ENCODE data around the gene KSR2.
A peak's percentile ranks its signal among the peaks of the same experiment; 100 is the strongest.

KSR2 gene

DNA sequence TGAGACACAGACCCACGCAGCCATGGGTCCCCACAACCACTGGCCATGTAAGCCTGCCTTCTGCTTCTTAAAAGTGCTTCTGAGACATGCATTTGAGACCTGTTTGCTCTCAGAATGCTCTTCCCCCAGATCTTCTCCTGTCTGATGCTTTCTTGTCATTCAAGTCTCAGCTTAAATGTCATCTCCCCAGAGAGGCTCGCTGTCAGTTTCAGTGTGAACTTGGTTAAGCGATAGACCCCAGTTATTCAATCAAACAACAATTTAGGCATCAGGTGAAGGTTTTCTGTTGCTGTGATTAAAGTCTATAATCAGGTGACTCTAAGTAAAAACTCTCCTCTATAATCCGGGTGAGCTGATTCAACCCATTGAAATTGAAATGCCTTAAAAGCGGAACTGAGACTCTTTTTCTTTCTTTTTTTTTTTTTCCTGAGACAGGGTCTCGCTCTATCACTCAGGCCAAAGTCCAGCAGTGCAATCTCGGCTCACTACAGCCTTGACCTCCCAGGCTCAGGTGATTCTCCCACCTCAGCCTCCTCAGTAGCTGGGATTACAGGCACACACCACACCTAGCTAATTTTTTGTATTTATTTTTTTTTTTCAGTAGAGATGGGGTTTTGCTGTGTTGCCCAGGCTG is 123.4 kb downstream of the KSR2 start:
- peaks cover 14% of the 10 kb centered on the region; the same call in 1 of the 2 replicates for H3K9me3 ChIP-seq (ENCODE audit: insufficient read depth, low read length)
- H3K9ac ChIP-seq (ENCODE audit: insufficient read length, low read depth), result no peak overlapping the region
- no peak overlapping the region for H3K4me3 ChIP-seq (ENCODE audit: insufficient read length, low read depth)
- no peak for DNase-seq (ENCODE audit: low read depth, low spot score)
- H3K36me3 ChIP-seq (ENCODE audit: insufficient read depth, insufficient read length, low read length), result no peaks in the 10 kb centered on the region
- TF ChIP-seq ZNF274 (IDR thresholded peaks at IDR 0.05; ENCODE audit: low read depth, low read length) (no peak), YY1 (IDR thresholded peaks at IDR 0.05; ENCODE audit: insufficient read depth, insufficient read length) (no peak), SUZ12 (IDR thresholded peaks at IDR 0.05; ENCODE audit: extremely low read depth, insufficient read depth, insufficient read length) (no peak)
- no peaks in the 10 kb centered on the region for H3K27me3 ChIP-seq (ENCODE audit: insufficient read depth, insufficient read length)
- H3K4me1 ChIP-seq (ENCODE audit: insufficient read depth, insufficient read length), result peaks cover 6% of the 10 kb centered on the region

GRCh38 chr12:117844114-117844830 is 124.5 kb downstream of the KSR2 start:
- peaks cover 6% of the 10 kb centered on the region for H3K4me1 ChIP-seq (ENCODE audit: insufficient read depth, insufficient read length)
- no peak overlapping the region for H3K4me3 ChIP-seq (ENCODE audit: insufficient read length, low read depth)
- DNase-seq (ENCODE audit: low read depth, low spot score), result no peak
- H3K27me3 ChIP-seq (ENCODE audit: insufficient read depth, insufficient read length), result no peaks in the 10 kb centered on the region
- H3K36me3 ChIP-seq (ENCODE audit: insufficient read depth, insufficient read length, low read length), result no peaks in the 10 kb centered on the region
- H3K9ac ChIP-seq (ENCODE audit: insufficient read length, low read depth), result no peak overlapping the region
- peaks cover 14% of the 10 kb centered on the region; the same call in 1 of the 2 replicates for H3K9me3 ChIP-seq (ENCODE audit: insufficient read depth, low read length)
- TF ChIP-seq ZNF274 (IDR thresholded peaks at IDR 0.05; ENCODE audit: low read depth, low read length) (no peak), YY1 (IDR thresholded peaks at IDR 0.05; ENCODE audit: insufficient read depth, insufficient read length) (no peak), SUZ12 (IDR thresholded peaks at IDR 0.05; ENCODE audit: extremely low read depth, insufficient read depth, insufficient read length) (no peak)

GRCh38 chr12:117842630-117843029 is 126.2 kb downstream of the KSR2 start:
- no peak overlapping the region for H3K9ac ChIP-seq (ENCODE audit: insufficient read length, low read depth)
- H3K9me3 ChIP-seq (ENCODE audit: insufficient read depth, low read length), result peaks cover 14% of the 10 kb centered on the region; the same call in 1 of the 2 replicates
- H3K36me3 ChIP-seq (ENCODE audit: insufficient read depth, insufficient read length, low read length), result no peaks in the 10 kb centered on the region
- no peaks in the 10 kb centered on the region for H3K27me3 ChIP-seq (ENCODE audit: insufficient read depth, insufficient read length)
- TF ChIP-seq ZNF274 (IDR thresholded peaks at IDR 0.05; ENCODE audit: low read depth, low read length) (no peak), YY1 (IDR thresholded peaks at IDR 0.05; ENCODE audit: insufficient read depth, insufficient read length) (no peak), SUZ12 (IDR thresholded peaks at IDR 0.05; ENCODE audit: extremely low read depth, insufficient read depth, insufficient read length) (no peak)
- no peak overlapping the region for H3K4me3 ChIP-seq (ENCODE audit: insufficient read length, low read depth)
- peaks cover 4% of the 10 kb centered on the region for H3K4me1 ChIP-seq (ENCODE audit: insufficient read depth, insufficient read length)
- no peak for DNase-seq (ENCODE audit: low read depth, low spot score)

- DNase-seq (ENCODE audit: low read depth, low spot score), result no peak
- no peak overlapping the region for H3K4me3 ChIP-seq (ENCODE audit: insufficient read length, low read depth)
- no peaks in the 10 kb centered on the region for H3K27me3 ChIP-seq (ENCODE audit: insufficient read depth, insufficient read length)
- TF ChIP-seq SUZ12 (IDR thresholded peaks at IDR 0.05; ENCODE audit: extremely low read depth, insufficient read depth, insufficient read length) (no peak), YY1 (IDR thresholded peaks at IDR 0.05; ENCODE audit: insufficient read depth, insufficient read length) (no peak)
- peaks cover 14% of the 10 kb centered on the region; the same call in 1 of the 2 replicates for H3K9me3 ChIP-seq (ENCODE audit: insufficient read depth, low read length)
- no peak overlapping the region for H3K9ac ChIP-seq (ENCODE audit: insufficient read length, low read depth)
- no peaks in the 10 kb centered on the region for H3K36me3 ChIP-seq (ENCODE audit: insufficient read depth, insufficient read length, low read length)
- peaks cover under 1% of the 10 kb centered on the region for H3K4me1 ChIP-seq (ENCODE audit: insufficient read depth, insufficient read length)
Observed at GRCh38 chr12:117842220-117842619, 126.6 kb downstream of the KSR2 start.

- no peak overlapping the region for H3K4me3 ChIP-seq (ENCODE audit: insufficient read length, low read depth)
- H3K27me3 ChIP-seq (ENCODE audit: insufficient read depth, insufficient read length), result no peaks in the 10 kb centered on the region
- no peak for DNase-seq (ENCODE audit: low read depth, low spot score)
- no peaks in the 10 kb centered on the region for H3K9me3 ChIP-seq (ENCODE audit: insufficient read depth, low read length)
- H3K4me1 ChIP-seq (ENCODE audit: insufficient read depth, insufficient read length), result no peaks in the 10 kb centered on the region
- no peak for TF ChIP-seq YY1 (IDR thresholded peaks at IDR 0.05; ENCODE audit: insufficient read depth, insufficient read length)
- no peak for TF ChIP-seq ZNF274 (IDR thresholded peaks at IDR 0.05; ENCODE audit: low read depth, low read length)
- TF ChIP-seq SUZ12 (IDR thresholded peaks at IDR 0.05; ENCODE audit: extremely low read depth, insufficient read depth, insufficient read length), result no peak
- H3K9ac ChIP-seq (ENCODE audit: insufficient read length, low read depth), result no peak overlapping the region
- no peaks in the 10 kb centered on the region for H3K36me3 ChIP-seq (ENCODE audit: insufficient read depth, insufficient read length, low read length)
Observed at GRCh38 chr12:117837737-117838050, 131.1 kb downstream of the KSR2 start.

GRCh38 chr12:117836999-117837736 is 131.6 kb downstream of the KSR2 start:
- DNase-seq (ENCODE audit: low read depth, low spot score), result peak; percentile 77
- no peak overlapping the region for H3K4me3 ChIP-seq (ENCODE audit: insufficient read length, low read depth)
- no peak overlapping the region for H3K9ac ChIP-seq (ENCODE audit: insufficient read length, low read depth)
- no peaks in the 10 kb centered on the region for H3K9me3 ChIP-seq (ENCODE audit: insufficient read depth, low read length)
- TF ChIP-seq ZNF274 (IDR thresholded peaks at IDR 0.05; ENCODE audit: low read depth, low read length), result no peak
- no peak for TF ChIP-seq SUZ12 (IDR thresholded peaks at IDR 0.05; ENCODE audit: extremely low read depth, insufficient read depth, insufficient read length)
- TF ChIP-seq YY1 (IDR thresholded peaks at IDR 0.05; ENCODE audit: insufficient read depth, insufficient read length), result no peak
- H3K4me1 ChIP-seq (ENCODE audit: insufficient read depth, insufficient read length), result no peaks in the 10 kb centered on the region
- no peaks in the 10 kb centered on the region for H3K27me3 ChIP-seq (ENCODE audit: insufficient read depth, insufficient read length)
- H3K36me3 ChIP-seq (ENCODE audit: insufficient read depth, insufficient read length, low read length), result no peaks in the 10 kb centered on the region

- no peak for DNase-seq (ENCODE audit: low read depth, low spot score)
- TF ChIP-seq YY1 (IDR thresholded peaks at IDR 0.05; ENCODE audit: insufficient read depth, insufficient read length) (no peak), ZNF274 (IDR thresholded peaks at IDR 0.05; ENCODE audit: low read depth, low read length) (no peak), SUZ12 (IDR thresholded peaks at IDR 0.05; ENCODE audit: extremely low read depth, insufficient read depth, insufficient read length) (no peak)
- Histone ChIP-seq H3K4me3 (ENCODE audit: insufficient read length, low read depth) (no peak overlapping the region), H3K9ac (ENCODE audit: insufficient read length, low read depth) (no peak overlapping the region), H3K4me1 (ENCODE audit: insufficient read depth, insufficient read length) (no peaks in the 10 kb centered on the region), H3K27me3 (ENCODE audit: insufficient read depth, insufficient read length) (no peaks in the 10 kb centered on the region), H3K9me3 (ENCODE audit: insufficient read depth, low read length) (no peaks in the 10 kb centered on the region), H3K36me3 (ENCODE audit: insufficient read depth, insufficient read length, low read length) (no peaks in the 10 kb centered on the region)
Observed at GRCh38 chr12:117836476-117836875, 132.3 kb downstream of the KSR2 start.
